A172 (cell line): ENCODE results near the gene UXS1. TPM values are rescaled to one million over a fixed set of nuclear protein-coding genes. Genes with fewer than 3 reads are reported as not detected.

Experiments
- DNase-seq: peaks from one replicate; pipeline ENCODE4 v3.0.0-alpha.2; 2015; ENCODE audit warnings: low spot score
- total RNA-seq: library from RNA; depleted of rRNA; stranded (reverse); fragments of >200 nt; shearing (Covaris generic); gene quantifications from 2 replicates; pipeline ENCODE4 v1.2.3, GENCODE V29; 2014

UXS1 gene
- total RNA-seq, 1 experiment from 2014 or later, result 31.5 TPM

GRCh38 chr2:106189325-106189724, 4.8 kb downstream of the UXS1 start:
- no peak for DNase-seq

- DNase-seq, result no peak
Measured at GRCh38 chr2:106187273-106187891, 6.7 kb downstream of the UXS1 start.

- DNase-seq, result no peak
Measured at GRCh38 chr2:106185475-106186184, 8.5 kb downstream of the UXS1 start.

- DNase-seq, result peak; percentile 22
Measured at GRCh38 chr2:106184857-106185256, 9.2 kb downstream of the UXS1 start.

GRCh38 chr2:106184394-106184793, 9.7 kb downstream of the UXS1 start:
- DNase-seq, result no peak

GRCh38 chr2:106183101-106183696, 10.9 kb downstream of the UXS1 start:
- no peak for DNase-seq

- no peak for DNase-seq
Measured at GRCh38 chr2:106181064-106181463, 13.0 kb downstream of the UXS1 start.

- DNase-seq, result no peak
Measured at GRCh38 chr2:106180602-106181001, 13.5 kb downstream of the UXS1 start.

GRCh38 chr2:106178716-106179115, 15.4 kb downstream of the UXS1 start:
- DNase-seq, result no peak

GRCh38 chr2:106177581-106177980, 16.5 kb downstream of the UXS1 start:
- DNase-seq, result no peak

GRCh38 chr2:106176446-106177099, 17.5 kb downstream of the UXS1 start:
- no peak for DNase-seq

GRCh38 chr2:106175086-106175850, 18.8 kb downstream of the UXS1 start:
- no peak for DNase-seq

GRCh38 chr2:106174056-106174455, 20.0 kb downstream of the UXS1 start:
- no peak for DNase-seq

- no peak for DNase-seq
Measured at GRCh38 chr2:106172649-106173048, 21.5 kb downstream of the UXS1 start.

GRCh38 chr2:106168657-106169056, 25.4 kb downstream of the UXS1 start:
- no peak for DNase-seq

GRCh38 chr2:106167067-106167466, 27.0 kb downstream of the UXS1 start:
- DNase-seq, result no peak

- no peak for DNase-seq
Measured at GRCh38 chr2:106165561-106165960, 28.5 kb downstream of the UXS1 start.

- no peak for DNase-seq
Measured at GRCh38 chr2:106165029-106165428, 29.1 kb downstream of the UXS1 start.

- no peak for DNase-seq
Measured at GRCh38 chr2:106163948-106164545, 30.1 kb downstream of the UXS1 start.

GRCh38 chr2:106161938-106162820, 31.9 kb downstream of the UXS1 start:
- no peak for DNase-seq
